Embryonic facial prominence (tissue), 1 donor: ENCODE data around the gene DCTPP1.
A peak's percentile ranks its signal among the peaks of the same experiment; 100 is the strongest.
"Not testable (repeated sequence)": the region's sequence is repeated elsewhere in the genome, so short reads cannot be mapped to it uniquely, and the experiment has no call there.

Experiments used
- DNase-seq: peaks from one replicate; pipeline ENCODE4 v3.0.0-alpha.2; 2016; ENCODE audit errors: extremely low spot score

Gene DCTPP1

DNA sequence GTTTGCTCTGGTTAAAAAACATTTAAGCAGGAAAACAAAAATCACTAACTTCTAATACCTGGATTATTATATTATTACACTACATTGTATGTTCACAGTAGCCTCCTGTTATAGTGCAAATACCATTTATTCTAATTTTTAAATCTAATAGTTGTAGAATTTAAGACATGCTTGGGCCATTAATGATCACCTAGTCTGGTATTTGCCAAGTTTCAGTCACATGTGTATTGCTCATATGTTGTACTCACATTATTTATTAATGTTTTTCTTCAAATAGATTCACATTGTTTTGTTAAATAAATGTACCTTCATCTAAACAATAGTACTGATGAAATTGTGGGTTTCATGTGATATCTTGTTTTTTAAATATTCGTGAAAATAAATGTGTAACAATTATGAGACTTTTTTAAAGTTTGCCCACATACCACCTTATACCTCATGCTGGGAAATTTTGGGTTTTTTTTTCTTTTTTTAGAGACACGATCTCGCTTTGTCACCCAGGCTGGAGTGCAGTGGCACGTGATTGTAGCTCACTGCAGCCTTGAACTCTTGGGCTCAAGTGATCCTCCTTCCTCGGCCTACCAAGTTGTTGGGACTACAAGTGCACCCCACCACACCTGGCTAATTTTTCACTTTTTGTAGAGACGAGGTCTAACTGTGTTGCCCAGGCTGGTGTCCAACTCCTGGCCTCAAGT, 16.6 kb downstream of the DCTPP1 start:
- no peak for DNase-seq

DNA sequence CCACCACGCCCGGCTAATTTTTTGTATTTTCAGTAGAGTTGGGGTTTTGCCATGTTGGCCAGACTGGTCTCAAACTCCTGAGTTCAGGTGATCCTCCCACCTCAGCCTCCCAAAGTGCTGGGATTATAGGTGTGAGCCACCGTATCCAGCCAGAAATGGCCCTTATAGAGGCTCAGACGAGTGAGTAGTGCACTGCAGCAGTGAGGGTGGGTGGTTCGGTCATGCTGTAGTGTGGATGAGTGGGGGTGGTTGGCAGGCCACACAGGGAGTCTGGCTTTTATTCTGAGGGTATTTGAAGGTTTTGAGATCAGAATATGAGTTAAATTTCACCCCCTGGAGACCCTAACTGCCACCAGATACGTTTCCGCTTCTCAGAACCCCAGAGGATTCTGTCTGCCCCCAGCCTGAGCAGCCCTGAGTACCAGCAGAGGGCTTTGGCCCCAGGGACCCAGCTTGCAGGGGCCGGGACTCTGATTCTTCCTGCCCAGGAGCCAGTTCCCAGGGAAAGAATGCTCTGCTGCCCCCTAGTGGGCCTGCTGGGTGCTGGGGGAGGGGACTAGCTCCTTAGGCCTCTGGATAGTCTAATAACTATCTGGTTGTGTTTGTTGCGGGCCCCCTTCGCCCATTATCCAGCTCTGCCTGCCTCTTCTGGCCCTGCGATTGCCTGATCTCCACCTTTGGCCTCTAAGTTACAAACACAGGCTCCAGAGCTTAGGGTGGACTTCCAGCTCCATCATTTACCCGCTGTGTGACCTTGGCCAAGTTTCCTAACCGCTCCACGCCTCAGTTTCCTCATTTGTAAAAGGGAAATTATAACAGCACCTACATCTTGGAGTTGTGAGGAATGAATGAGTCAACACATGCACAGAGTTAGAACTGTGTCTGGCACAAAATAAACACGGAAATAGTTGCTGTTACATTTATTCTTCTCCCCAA, 20.4 kb downstream of the DCTPP1 start:
- DNase-seq, result no peak

DNA sequence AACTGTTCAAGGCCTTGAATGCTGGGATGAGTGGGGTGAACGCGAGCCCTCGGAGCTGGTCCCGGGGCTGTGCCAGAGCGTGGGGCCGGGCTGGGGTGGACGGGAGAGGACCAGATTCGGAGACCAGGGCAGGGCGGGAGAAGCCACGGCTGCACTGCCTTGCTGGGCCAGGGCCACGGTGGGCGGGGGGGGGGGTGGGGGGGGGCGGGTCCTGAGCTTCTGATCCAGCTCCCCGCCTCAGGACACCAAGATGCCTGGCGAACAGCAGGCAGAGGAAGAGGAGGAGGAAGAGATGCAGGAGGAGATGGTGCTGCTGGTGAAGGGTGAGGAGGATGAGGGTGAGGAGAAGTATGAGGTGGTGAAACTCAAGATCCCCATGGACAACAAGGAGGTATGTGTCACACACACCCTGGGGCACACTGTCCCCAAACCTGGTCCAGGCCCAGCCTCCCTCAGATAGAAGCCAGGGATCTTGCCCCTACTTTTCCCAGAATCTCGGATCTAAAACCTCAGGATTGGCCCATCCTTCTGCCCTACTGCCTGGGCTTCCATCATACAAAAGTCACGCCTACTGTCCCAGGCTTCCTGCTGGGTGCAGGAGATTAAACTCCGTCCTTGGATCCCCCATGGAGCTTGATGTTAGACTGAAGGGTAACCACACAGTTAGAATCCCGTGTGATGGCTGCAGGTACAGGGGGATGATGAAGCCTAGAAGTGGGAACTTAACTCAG, 21.9 kb downstream of the DCTPP1 start:
- no peak for DNase-seq

DNA sequence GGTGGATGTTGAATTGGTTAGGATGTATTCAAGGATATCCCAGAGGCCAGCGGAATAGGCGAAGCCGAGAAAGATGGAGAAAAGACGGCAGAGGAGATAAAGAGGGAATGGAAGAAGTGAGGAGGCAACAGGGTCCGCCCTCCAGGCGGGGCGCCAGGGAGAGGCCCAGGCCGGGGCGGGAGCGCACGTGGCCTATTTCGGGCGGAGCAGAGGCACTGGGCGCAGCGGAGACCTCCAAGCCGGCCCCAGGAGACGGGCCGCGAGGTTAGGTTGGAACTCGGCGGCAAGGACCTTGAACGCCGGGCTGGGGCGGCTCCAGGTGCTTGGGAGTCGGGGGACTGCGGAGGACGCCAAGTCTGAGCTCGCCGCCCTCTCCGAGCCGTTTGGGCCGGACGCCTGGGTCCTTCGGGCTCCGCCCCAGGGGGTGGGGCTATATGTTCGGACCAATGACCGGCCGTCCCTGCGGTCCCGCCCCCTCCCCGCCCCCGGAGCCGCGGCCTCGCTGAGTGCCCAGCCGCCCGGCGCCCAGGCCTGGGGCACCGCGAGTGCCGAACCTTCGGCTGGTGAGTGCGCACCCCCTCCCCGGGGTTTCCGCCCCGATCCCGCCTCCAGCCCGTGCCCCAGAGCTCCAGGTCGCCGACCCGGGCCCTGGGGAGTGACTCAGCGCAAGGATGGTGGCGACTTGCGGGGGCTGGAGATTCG, 22.6 kb downstream of the DCTPP1 start, which contains the start of gene ZNF771:
TSS of gene ZNF771 (plus strand) at position 505 of the 702 bp plus-strand sequence. CDS start 448 bp downstream, outside the sequence.
- peak; percentile 68 for DNase-seq

DNA sequence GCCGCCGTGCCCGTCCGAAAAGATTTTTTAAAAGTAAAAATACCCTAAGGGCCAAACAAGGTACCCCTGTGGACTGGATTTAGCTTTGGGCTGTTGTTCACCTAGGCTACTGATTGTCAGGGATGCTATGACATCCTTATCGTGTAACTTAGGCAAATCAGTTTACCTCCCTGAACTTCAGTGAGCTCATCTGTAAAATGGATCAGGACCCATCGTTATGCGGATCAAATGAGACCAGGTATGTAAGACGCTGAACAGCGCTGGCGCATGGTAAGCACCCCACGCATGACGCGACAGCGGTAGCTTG, 23.1 kb downstream of the DCTPP1 start:
- no peak for DNase-seq

DNA sequence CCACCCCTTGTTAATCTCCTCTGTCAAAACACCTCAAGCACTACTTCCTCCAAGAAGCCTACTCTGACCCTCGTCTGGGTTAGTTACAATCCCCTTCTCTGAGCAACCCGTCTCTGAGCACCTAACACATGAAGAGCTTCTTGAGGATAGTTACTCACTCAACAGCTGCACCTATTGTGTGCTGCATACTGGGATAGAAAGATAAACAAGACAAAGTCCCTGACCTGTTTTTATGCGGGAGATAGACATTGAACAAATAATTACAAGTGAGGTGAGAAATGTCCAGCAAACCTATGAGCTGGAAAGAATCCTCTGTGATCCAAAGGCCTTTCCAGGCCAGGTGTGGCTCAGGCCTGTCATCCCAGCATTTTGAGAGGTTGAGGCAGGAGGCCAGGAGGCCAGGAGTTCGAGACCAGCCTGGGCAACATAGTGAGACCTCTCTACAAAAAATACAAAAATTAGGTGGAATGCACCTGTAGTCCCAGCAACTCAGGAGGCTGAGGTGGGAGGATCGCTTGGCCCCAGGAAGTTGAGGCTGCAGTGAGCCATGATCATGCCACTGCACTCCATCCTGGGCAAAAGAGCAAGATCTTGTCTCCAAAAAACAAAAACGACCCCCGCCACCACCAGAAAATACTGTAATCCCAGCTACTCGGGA, 27.9 kb downstream of the DCTPP1 start:
- DNase-seq, result no peak

DNA sequence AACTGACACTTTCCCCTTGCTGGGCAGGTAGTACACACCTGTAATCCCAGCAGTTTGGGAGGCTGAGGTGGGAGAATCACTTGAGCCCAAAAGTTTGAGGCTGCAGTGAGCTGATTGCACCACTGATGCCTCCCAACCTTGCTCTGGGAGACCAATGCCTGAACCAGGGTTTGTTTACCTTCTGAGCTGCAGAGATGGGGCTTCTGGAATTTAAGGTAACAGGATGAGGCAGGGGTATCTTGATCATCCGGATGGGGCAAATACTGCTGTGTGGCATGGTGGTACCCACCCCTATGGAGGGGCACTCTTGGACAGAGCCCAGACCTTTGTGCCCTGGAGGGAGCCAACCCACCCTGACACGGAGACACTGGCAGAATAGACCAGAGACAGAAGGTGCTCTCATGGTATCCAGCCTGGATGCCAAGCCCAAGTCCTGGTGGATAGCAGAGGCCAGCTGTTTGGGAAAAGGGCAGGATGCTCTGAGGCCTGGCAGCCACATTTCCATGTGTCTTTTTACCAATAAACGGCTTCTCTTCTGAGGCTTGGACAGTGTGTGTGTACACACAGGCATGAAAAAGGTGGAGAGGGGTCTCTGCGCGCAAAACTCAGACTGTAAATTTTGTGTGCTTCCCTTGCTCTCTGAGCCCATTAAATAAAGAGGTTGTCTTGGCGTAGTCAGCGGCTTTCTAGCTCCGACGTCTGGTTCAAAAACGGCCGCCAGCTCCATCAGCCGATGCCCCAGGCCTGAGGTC, 30.2 kb downstream of the DCTPP1 start:
- no peak for DNase-seq

DNA sequence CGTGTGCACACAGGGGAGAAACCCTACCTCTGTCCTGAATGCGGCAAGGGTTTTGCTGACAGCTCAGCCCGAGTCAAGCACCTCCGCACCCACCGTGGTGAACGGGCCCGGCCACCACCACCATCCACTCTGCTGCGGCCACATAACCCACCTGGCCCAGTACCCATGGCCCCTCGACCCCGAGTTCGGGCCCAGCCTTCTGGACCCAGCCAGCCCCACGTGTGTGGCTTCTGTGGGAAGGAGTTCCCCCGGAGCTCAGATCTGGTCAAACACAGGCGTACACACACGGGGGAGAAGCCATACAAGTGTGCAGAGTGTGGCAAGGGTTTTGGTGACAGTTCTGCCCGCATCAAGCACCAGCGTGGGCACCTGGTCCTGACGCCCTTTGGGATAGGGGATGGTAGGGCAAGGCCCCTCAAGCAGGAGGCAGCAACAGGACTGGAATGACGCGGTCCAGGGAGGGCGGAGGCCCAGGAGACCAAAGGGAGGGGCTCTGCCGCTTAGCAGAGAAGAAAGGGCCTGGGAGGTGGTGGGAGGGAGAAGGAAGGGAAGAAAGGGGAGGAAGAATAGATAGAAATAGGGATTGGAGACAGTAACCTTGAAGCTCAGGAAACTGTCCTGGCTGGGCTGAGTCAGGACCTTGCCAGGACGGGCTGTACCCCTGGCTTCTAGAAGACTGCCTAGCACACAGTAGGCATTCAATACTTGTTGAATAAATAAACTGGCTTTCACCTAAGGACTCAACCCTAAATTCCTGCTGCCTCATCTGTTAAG, 31.0 kb downstream of the DCTPP1 start:
- no peak for DNase-seq

DNA sequence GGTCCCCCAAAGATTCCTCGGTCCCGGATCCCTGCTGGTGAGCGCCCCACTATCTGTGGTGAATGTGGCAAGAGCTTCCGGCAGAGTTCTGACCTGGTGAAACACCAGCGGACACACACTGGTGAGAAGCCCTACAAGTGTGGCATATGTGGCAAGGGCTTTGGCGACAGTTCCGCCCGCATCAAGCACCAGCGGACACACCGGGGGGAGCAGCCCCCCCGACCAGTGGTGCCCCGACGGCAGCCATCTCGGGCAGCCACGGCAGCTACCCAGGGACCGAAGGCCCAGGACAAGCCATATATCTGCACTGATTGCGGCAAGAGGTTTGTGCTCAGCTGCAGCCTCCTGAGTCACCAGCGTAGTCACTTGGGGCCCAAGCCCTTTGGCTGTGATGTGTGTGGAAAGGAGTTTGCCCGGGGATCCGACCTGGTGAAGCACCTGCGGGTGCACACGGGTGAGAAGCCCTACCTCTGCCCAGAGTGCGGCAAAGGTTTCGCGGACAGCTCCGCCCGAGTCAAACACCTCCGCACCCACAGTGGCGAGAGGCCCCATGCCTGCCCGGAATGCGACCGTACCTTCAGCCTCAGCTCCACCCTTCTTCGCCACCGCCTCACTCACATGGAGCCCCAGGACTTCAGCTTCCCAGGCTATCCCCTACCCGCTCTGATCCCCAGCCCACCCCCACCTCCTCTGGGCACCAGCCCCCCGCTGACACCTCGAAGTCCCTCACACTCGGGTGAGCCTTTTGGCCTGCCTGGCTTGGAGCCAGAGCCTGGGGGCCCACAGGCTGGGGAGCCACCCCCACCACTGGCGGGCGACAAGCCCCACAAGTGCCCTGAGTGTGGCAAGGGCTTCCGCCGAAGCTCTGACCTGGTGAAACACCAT, 31.8 kb downstream of the DCTPP1 start:
- no peak for DNase-seq

DNA sequence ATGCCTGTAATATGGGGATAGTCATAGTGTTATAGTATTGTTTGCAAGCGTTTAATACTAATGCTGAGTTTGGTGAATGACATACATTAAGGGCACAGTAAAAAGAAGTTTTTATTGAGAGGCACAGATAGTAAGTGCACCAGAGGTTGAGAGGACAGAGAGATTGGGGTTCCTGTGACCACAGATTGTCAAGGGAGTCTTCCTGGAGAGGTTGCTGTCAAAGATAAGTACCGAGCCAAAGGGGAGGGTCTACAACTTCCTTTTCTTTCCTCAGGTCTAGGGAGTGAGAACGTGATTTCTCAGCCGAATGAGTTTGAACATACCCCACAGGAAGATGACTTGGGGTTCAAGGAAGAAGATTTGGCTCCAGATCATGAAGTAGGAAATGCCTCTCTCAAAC, 32.8 kb downstream of the DCTPP1 start:
- DNase-seq, result no peak

DNA sequence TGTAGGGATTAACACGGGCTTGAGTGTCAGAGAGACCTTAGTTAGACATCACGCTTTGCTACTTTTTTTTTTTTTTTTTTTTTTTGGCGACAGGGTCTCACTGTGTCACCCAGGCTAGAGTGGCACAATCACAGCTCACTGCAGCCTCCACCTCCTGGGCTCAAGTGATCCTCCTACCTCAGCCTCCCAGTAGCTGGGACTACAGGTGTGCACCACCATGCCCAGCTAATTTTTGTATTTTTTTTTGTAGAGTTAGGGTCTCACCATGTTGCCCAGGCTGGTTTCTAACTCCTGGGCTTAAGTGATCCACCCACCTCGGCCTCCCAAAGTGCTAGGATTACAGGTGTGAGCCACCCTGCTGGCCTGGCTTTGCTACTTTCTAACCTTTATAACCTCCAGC, 33.2 kb downstream of the DCTPP1 start:
- not testable (repeated sequence) for DNase-seq

DNA sequence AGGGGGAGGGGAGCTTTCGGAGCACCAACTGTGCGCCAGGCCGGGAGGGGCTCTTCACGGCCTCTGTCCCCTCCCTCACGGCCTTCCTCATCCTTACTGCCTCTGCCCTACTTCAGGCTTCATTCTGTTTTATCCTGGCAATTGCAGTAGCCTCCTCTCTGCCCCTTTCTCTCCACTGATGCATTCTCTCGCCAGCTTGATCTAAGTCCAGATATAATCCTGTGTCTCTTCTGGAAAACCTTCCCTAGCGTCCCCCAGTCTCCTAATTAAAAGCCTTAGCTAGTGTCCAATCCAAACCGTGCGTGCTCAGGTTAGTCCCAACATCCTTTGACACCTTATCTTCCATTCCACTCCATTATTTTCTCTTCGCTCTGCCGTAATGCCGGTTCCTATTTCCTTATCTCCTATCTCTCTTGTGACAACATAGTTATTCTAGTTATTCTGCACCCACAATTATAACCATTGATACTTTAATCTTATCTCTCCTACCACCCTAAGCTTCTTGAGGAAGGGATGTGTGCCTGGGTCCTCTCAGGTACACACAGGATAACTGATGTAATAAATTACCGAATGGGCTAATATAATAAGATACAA, 33.7 kb downstream of the DCTPP1 start:
- DNase-seq, result no peak

DNA sequence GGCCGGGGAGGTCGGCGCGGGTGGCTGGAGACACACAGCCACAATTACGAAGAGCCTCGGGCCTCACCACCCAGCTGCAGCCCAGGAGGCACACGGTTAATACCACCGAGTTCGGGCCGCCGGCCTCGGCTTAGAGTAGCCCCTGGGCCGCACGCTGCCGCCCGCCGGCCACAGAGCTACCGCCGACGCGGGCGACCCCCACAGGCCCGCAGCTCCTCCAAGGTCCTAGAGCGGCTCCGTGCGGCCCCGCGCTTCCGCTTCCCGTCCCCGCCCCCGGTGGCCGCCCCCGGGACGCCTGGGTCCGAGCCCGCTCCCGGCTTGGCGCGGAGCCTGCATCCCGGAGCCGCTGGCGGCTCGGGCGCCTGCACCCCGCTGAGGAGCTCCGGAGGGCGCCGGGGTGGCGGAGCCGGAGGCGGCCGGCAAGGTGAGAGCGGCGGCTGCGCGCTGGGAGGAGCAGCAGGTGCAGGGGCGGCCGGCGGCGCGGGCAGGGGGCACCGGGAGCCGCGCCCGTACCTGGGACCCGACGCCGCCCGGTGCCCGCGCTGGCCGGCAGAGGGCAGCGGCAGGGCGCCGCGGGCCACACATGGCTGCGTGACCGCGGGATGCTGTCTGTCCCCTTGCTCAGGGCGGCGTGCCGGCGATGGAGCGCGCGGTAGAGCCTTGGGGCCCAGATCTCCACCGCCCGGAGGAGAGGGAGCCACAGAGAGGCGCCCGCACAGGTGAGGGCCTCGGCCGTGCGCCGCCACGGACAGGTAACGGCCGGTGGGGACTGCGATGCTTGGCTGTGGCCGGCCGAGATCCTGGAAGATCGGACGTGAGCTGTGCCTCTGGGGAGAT, 34.5 kb downstream of the DCTPP1 start, which contains the start of gene ZNF48:
TSS of gene ZNF48 (plus strand) at position 266 of the 837 bp plus-strand sequence. CDS start at position 641, 375 bp downstream.
- DNase-seq, result peak; percentile 84

DNA sequence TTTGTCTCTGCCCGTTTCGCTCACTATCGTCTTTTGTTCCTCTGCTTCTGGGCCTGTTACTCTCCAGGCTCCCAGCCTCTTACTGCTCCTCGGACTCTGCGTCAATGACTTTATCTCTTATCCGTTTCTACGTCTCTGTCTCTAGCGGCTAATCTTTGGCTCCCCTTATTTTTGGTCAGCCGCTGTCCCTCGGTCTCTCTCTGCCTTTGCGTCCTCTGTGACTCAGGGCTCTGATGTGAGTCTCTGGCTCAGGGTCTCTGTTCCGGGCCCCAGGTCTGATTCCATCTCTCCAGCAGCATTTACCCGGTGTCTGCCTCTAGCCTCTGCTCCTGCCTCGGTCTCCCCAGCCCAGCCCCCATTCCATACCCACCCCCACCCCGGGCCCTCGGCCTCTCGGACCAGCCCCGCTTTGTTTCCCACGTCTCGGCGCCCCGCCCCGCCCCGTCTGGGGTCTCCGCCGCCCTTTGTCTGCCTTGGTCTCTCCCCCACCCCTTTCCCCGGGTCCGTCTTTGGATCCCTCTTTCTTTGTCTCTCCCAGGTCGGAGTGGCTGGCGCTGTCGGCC, 35.2 kb downstream of the DCTPP1 start:
- DNase-seq, result no peak

DNA sequence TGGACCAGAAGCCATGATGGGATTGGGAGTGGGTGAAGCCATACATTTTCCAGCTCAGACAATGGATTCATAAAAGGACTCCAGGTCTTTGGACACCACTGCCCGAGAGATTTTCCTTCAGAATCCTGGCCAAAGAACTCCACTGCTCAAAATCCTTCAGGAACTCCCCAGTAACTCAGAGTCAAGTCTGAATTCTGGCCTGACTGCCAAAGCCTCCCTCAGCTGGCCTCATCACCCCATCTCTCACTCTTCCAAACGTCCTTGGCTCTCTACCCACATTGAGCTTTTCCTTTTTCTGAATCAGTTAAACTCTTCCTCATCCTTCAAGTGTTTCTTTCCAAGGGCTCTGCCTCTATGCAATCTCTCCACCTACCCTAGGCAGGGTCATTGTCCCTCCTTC, 46.3 kb downstream of the DCTPP1 start:
- no peak for DNase-seq

DNA sequence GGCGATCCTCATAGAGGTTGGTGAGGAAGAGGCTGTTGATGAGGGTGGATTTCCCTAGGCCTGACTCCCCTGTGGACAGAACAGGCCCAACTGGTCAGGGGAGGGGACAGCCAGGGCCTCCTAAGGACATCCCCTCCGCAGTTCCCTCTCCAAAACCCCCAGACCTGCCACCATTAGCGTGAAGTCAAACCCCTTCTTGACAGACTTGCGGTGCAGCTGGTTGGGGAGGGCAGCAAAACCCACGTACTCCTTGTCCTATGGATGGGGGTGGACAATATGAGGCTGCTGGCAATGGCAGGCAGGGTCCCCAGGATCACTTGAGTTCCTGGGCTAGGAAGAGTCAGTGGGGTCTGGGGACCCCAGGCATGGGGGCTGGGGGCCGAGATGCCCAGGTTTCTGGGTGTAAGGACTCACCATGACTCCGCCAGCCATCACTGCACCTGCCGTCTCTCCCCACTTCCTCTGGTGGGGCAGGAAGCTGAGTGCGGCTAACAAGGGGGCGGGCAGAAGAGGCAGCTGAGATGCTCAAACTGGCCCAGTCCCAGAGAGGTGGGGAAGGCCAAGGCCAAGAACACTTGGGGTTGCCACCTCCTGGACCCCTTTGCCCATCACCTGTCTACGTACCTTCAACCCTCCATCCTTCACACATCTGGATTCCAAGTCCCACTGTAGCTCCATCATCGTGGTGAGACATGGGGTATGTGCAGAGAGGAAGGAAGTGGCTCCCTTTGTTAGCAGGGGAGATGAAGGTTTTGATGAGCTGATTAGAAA, 47.5 kb downstream of the DCTPP1 start, which contains the start of gene SEPTIN1:
TSS of gene SEPTIN1 (minus strand) at position 451 of the 771 bp plus-strand sequence. CDS start at position 432, 19 bp downstream.
- DNase-seq, result no peak
